K562 (cell line): Measurements from ENCODE around the gene ZNF480. TPM values are rescaled to one million over a fixed set of nuclear protein-coding genes. Genes with fewer than 3 reads are reported as not detected.

Experiments used
- ATAC-seq: fragments of 200-7000 bp; cut with Tn5 transposase; 3 replicates; pipeline ENCODE4 v1.9.1; 2020; ENCODE audit warnings: moderate library complexity
- BruUV-seq: library from RNA; stranded (reverse); fragments of 400-500 nt; replicated peaks from 2 replicates; lab custom pipeline; 2021; lab: Mats Ljungman, UMichigan
- CTCF ChIA-PET: fragments of 300-600 bp; formaldehyde crosslinking; extraction: SDS; loops from one replicate; lab custom pipeline; 2021; ENCODE audit warnings: low intra/inter-chr PET ratio; lab: Yijun Ruan, JAX
- POLR2A ChIA-PET: fragments of 300-600, 350-650 bp; sonication (Branson Sonifier 250); formaldehyde crosslinking; extraction: SDS; loops from one replicate; lab custom pipeline; 2021; ENCODE audit warnings: antibody characterized with exemption, inconsistent platforms; lab: Yijun Ruan, JAX
- DNase-seq, 4 experiments: peaks; one replicate each; pipeline versions ENCODE4 v3.0.0 to v3.0.0-alpha.2; 2011 to 2018; ENCODE audit warnings: low spot score in 3 of 4, mixed read lengths in 3 of 4; ENCODE audit errors: extremely low read depth in 1 of 4
- FAIRE-seq: peaks from 2 replicates; lab custom pipeline; 2011; peaks lifted over from hg19 to GRCh38; lab: Jason Lieb, UNC
- H2AFZ ChIP-seq: 2 replicates; pipeline ENCODE4 v1.6.0; 2011; ENCODE audit warnings: low read depth, low read length, control low read depth, inconsistent platforms
- H3K27ac ChIP-seq: fragments of 200-600 bp; 3 replicates; pipeline ENCODE4 v1.8.0; 2011; ENCODE audit warnings: low read depth, mild to moderate bottlenecking, control low read depth, inconsistent platforms, low read length, moderate library complexity, mixed read lengths; ENCODE audit errors: extremely low read depth
- H3K27me3 ChIP-seq, 2 experiments: fragments of 300-600 bp in 1 of 2; 2 replicates in 1 of 2; 3 replicates in 1 of 2; pipeline versions ENCODE4 v1.6.0 to v1.8.0; 2011; ENCODE audit warnings: inconsistent platforms in 2 of 2, low read length in 2 of 2, mild to moderate bottlenecking in 1 of 2, mixed read lengths in 1 of 2, moderate library complexity in 1 of 2; ENCODE audit not compliant: control insufficient read depth in 2 of 2, insufficient read depth in 2 of 2
- H3K36me3 ChIP-seq: fragments of 300-600 bp; 3 replicates; pipeline ENCODE4 v1.8.0; 2011; ENCODE audit warnings: mild to moderate bottlenecking, low read length, inconsistent platforms; ENCODE audit not compliant: control insufficient read depth, insufficient read depth
- H3K4me1 ChIP-seq, 2 experiments: fragments of 200-600 bp in 1 of 2; replicated peaks in 1 of 2; 2 replicates in 1 of 2; 3 replicates in 1 of 2; pipeline versions ENCODE4 v1.5.1 to v1.8.0; 2011; ENCODE audit warnings: inconsistent platforms in 2 of 2, low read length in 2 of 2, mild to moderate bottlenecking in 1 of 2, mixed read lengths in 1 of 2, moderate library complexity in 1 of 2; ENCODE audit not compliant: control insufficient read depth in 2 of 2, insufficient read depth in 2 of 2
- H3K4me2 ChIP-seq: 2 replicates; pipeline ENCODE4 v1.6.1; 2011; ENCODE audit warnings: low read length, control low read depth, inconsistent platforms, mixed read lengths; ENCODE audit not compliant: insufficient read depth
- H3K4me3 ChIP-seq: fragments of 200-600 bp; sonication (generic), shearing (Covaris generic); 2 replicates; pipeline ENCODE4 v1.5.1; 2016; ENCODE audit warnings: control low read depth, inconsistent platforms
- H3K79me2 ChIP-seq: fragments of 200-600 bp; 3 replicates; pipeline ENCODE4 v1.8.0; 2011; ENCODE audit warnings: low read length, inconsistent platforms; ENCODE audit not compliant: control insufficient read depth, insufficient read depth
- H3K9ac ChIP-seq, 2 experiments: 2 replicates each; pipeline versions ENCODE4 v1.6.0 to v1.6.1; 2011; ENCODE audit warnings: low read depth in 2 of 2, low read length in 2 of 2, control low read depth in 1 of 2, inconsistent platforms in 1 of 2, mild to moderate bottlenecking in 1 of 2, mixed read lengths in 1 of 2; ENCODE audit not compliant: insufficient read depth in 1 of 2
- H3K9me1 ChIP-seq: one replicate; pipeline ENCODE4 v1.6.0; 2011; ENCODE audit warnings: inconsistent platforms, mild to moderate bottlenecking, low read length, moderate library complexity; ENCODE audit not compliant: control insufficient read depth, insufficient read depth
- H3K9me3 ChIP-seq: replicated peaks from 2 replicates; pipeline ENCODE4 v1.5.1; 2011; ENCODE audit warnings: low read depth, low read length, inconsistent platforms; ENCODE audit not compliant: control insufficient read depth, insufficient read depth
- H4K20me1 ChIP-seq: replicated peaks from 2 replicates; pipeline ENCODE4 v1.6.1; 2011; ENCODE audit warnings: low read length, inconsistent platforms, mixed read lengths; ENCODE audit not compliant: control insufficient read depth, insufficient read depth
- ATF7 ChIP-seq: fragments of 450-650 bp; IDR thresholded peaks from 2 replicates; pipeline ENCODE4 v1.7.1; 2014; ENCODE audit warnings: mild to moderate bottlenecking, moderate library complexity
- CXXC5 ChIP-seq: fragments of 250-450 bp; sonication (Bioruptor Pico); IDR thresholded peaks from 2 replicates; pipeline ENCODE4 v1.8.0; 2022; ENCODE audit warnings: inconsistent platforms, mild to moderate bottlenecking, moderate library complexity
- EGR1 ChIP-seq: fragments of 450-650 bp; conservative IDR thresholded peaks from 2 replicates; pipeline ENCODE4 v1.6.1; 2017; ENCODE audit warnings: mild to moderate bottlenecking
- HNRNPK ChIP-seq: fragments of 200-400 bp; formaldehyde crosslinking; IDR thresholded peaks from one replicate; pipeline ENCODE4 v1.6.1; 2018; ENCODE audit warnings: mild to moderate bottlenecking, low read depth, low read length; ENCODE audit not compliant: poor library complexity, severe bottlenecking
- KDM1A ChIP-seq, 2 experiments: fragments of 450-650 bp; IDR thresholded peaks; 2 replicates each; pipeline ENCODE4 v1.6.1; 2016; ENCODE audit warnings: mild to moderate bottlenecking in 2 of 2
- MCM2 ChIP-seq: fragments of 450-650 bp; IDR thresholded peaks from 2 replicates; pipeline ENCODE4 v1.6.1; 2017; ENCODE audit warnings: low read depth, mild to moderate bottlenecking
- MEF2D ChIP-seq: conservative IDR thresholded peaks from 2 replicates; pipeline ENCODE4 v1.6.1; 2016; ENCODE audit warnings: low read depth, missing genetic modification characterization, missing compliant biosample characterization
- OTX1 ChIP-seq: fragments of 450-650 bp; formaldehyde crosslinking; IDR thresholded peaks from 2 replicates; pipeline ENCODE4 v1.4.0; 2022; ENCODE audit warnings: mild to moderate bottlenecking
- RFX5 ChIP-seq: IDR thresholded peaks from 2 replicates; pipeline ENCODE4 v1.6.1; 2011; ENCODE audit warnings: low read depth, mild to moderate bottlenecking, improper control_type of control experiment, low read length
- SMAD1 ChIP-seq: fragments of 150-350 bp; IDR thresholded peaks from 2 replicates; pipeline ENCODE4 v1.6.1; 2014; ENCODE audit warnings: low read length, low read depth; ENCODE audit not compliant: partially characterized antibody
- TAL1 ChIP-seq: fragments of 450-650 bp; IDR thresholded peaks from 2 replicates; pipeline ENCODE4 v1.6.1; 2016; ENCODE audit warnings: mild to moderate bottlenecking
- ZNF398 ChIP-seq: fragments of 250-450 bp; sonication (Bioruptor Pico); IDR thresholded peaks from 2 replicates; pipeline ENCODE4 v1.8.0; 2021; ENCODE audit warnings: moderate library complexity, mild to moderate bottlenecking, inconsistent platforms
- WGBS: fragments of 100-300 bp; shearing (Covaris generic); methylation state at CpG from one replicate; pipeline ENCODE4 v1.1.6; 2016; ENCODE audit warnings: low coverage, mixed read lengths; ENCODE audit not compliant: insufficient coverage; ENCODE audit errors: missing lambda C conversion rate; 5-methylcytosine and 5-hydroxymethylcytosine counted together
- in situ Hi-C: fragments of 300-500 bp; cut with MboI; formaldehyde crosslinking; loops from 4 replicates; pipeline ENCODE4 v1.15.0; 2018; ENCODE audit warnings: inconsistent platforms, mixed read lengths
- intact Hi-C: fragments of 100-400 bp; cut with micrococcal nuclease; formaldehyde crosslinking; loops from 2 replicates; pipeline ENCODE4 v1.14.2; 2022
- polyA plus RNA-seq, 8 experiments: library from polyadenylated mRNA; depleted of rRNA in 4 of 8; stranded (reverse) in 5 of 8; unstranded in 3 of 8; fragments of >200 nt; fragmentation: Nextera tagmentation in 2 of 8; fragmentation: Illumina TruSeq in 1 of 8; extraction: Ambion mirVana in 2 of 8; extraction: Trizol in 1 of 8; gene quantifications; 2 replicates each; pipeline versions ENCODE4 v1.2.1 to v1.2.3, GENCODE V29; 2011 to 2014; ENCODE audit warnings: inconsistent platforms in 1 of 8, missing spikeins in 1 of 8
- total RNA-seq, 7 experiments: library from RNA; depleted of rRNA in 6 of 7; stranded (reverse); fragments of >200 nt in 6 of 7; fragmentation: Illumina TruSeq in 2 of 7; extraction: Trizol in 2 of 7; gene quantifications; 2 replicates each; pipeline versions ENCODE4 v1.2.1 to v1.2.3, GENCODE V29; 2011 to 2021; ENCODE audit warnings: low replicate concordance in 1 of 7
- TF ChIP-seq, protein P1 (sequence below): fragments of 250-450 bp; sonication (Bioruptor Pico); IDR thresholded peaks from 2 replicates; pipeline ENCODE4 v1.5.0; 2021
- TF ChIP-seq, protein P2 (sequence below), 2 experiments: IDR thresholded peaks; 2 replicates each; pipeline ENCODE4 v1.6.1; 2011; ENCODE audit warnings: borderline replicate concordance in 1 of 2, control low read depth in 1 of 2, low read depth in 1 of 2, low read length in 1 of 2, mild to moderate bottlenecking in 1 of 2, mixed read lengths in 1 of 2, moderate library complexity in 1 of 2; ENCODE audit not compliant: insufficient read depth in 1 of 2, insufficient read length in 1 of 2, poor library complexity in 1 of 2, severe bottlenecking in 1 of 2; ENCODE audit errors: extremely low read depth in 1 of 2
- TF ChIP-seq, protein P3 (sequence below): fragments of 450-650 bp; IDR thresholded peaks from 2 replicates; pipeline ENCODE4 v1.6.1; 2016; ENCODE audit warnings: low read depth, mild to moderate bottlenecking, moderate library complexity
- TF ChIP-seq, protein P4 (sequence below): fragments of 450-650 bp; formaldehyde crosslinking; IDR thresholded peaks from 2 replicates; pipeline ENCODE4 v1.4.0; 2020; ENCODE audit warnings: mild to moderate bottlenecking

The ZNF480 gene
- total and polyA plus RNA-seq, 9 of the 15 experiments (the other 6 are each of a cell fraction or from before 2014, with no cell fraction given) = 10.4 to 31.1 (median 22.3) TPM

- H3K9ac ChIP-seq = no peak overlapping the region
- no peak for TF ChIP-seq EGR1
- no peak for TF ChIP-seq OTX1
- TF ChIP-seq, protein P1, sequence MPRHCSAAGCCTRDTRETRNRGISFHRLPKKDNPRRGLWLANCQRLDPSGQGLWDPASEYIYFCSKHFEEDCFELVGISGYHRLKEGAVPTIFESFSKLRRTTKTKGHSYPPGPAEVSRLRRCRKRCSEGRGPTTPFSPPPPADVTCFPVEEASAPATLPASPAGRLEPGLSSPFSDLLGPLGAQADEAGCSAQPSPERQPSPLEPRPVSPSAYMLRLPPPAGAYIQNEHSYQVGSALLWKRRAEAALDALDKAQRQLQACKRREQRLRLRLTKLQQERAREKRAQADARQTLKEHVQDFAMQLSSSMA (CRISPR knock-in tag) = no peak
- TF ChIP-seq, protein P2, sequence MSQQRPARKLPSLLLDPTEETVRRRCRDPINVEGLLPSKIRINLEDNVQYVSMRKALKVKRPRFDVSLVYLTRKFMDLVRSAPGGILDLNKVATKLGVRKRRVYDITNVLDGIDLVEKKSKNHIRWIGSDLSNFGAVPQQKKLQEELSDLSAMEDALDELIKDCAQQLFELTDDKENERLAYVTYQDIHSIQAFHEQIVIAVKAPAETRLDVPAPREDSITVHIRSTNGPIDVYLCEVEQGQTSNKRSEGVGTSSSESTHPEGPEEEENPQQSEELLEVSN (IDR thresholded peaks at IDR 0.05; ENCODE audit: borderline replicate concordance in 1 of 2, extremely low read depth in 1 of 2, insufficient read depth in 1 of 2, insufficient read length in 1 of 2, low read depth in 1 of 2, low read length in 1 of 2, poor library complexity in 1 of 2, severe bottlenecking in 1 of 2) = no peak
- TF ChIP-seq, protein P3, sequence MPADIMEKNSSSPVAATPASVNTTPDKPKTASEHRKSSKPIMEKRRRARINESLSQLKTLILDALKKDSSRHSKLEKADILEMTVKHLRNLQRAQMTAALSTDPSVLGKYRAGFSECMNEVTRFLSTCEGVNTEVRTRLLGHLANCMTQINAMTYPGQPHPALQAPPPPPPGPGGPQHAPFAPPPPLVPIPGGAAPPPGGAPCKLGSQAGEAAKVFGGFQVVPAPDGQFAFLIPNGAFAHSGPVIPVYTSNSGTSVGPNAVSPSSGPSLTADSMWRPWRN = no peak
- no peak for TF ChIP-seq ZNF398
- TF ChIP-seq MCM2 = no peak
- TF ChIP-seq HNRNPK = no peak
- TF ChIP-seq SMAD1 = no peak
- no peak for TF ChIP-seq MEF2D (tag)
- no peak for TF ChIP-seq RFX5
- TF ChIP-seq ATF7 = no peak
- TF ChIP-seq, protein P4, sequence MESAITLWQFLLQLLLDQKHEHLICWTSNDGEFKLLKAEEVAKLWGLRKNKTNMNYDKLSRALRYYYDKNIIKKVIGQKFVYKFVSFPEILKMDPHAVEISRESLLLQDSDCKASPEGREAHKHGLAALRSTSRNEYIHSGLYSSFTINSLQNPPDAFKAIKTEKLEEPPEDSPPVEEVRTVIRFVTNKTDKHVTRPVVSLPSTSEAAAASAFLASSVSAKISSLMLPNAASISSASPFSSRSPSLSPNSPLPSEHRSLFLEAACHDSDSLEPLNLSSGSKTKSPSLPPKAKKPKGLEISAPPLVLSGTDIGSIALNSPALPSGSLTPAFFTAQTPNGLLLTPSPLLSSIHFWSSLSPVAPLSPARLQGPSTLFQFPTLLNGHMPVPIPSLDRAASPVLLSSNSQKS (CRISPR knock-in tag) = no peak
- TF ChIP-seq TAL1 = no peak
- no peak for TF ChIP-seq KDM1A (IDR thresholded peaks at IDR 0.05)
- no peak for TF ChIP-seq CXXC5 (CRISPR knock-in tag)
Observed at GRCh38 chr19:52370341-52370710, 73.4 kb downstream of the ZNF480 start.

More at GRCh38 chr19:52370341-52370710, 73.4 kb downstream of the ZNF480 start:
- ChIA-PET POLR2A (no interaction called here), CTCF (no interaction called here)
- Histone ChIP-seq H3K9me3 (no peaks in the 10 kb centered on the region; the same call in 1 of the 2 replicates), H3K9me1 (no peaks in the 10 kb centered on the region), H3K79me2 (no peaks in the 10 kb centered on the region), H3K4me2 (no peak overlapping the region), H2AFZ (no peak overlapping the region), H3K27me3 (no peaks in the 10 kb centered on the region), H3K4me1 (no peaks in the 10 kb centered on the region), H3K27ac (no peak overlapping the region), H3K4me3 (peak overlapping the region; percentile 23), H4K20me1 (no peaks in the 10 kb centered on the region), H3K36me3 (no peaks in the 10 kb centered on the region)
- FAIRE-seq = no peak
- no TSS peak for BruUV-seq
- intact Hi-C loops (no loop called here), in situ Hi-C loops (no loop called here)
- no peak for ATAC-seq
- WGBS = 19% methylated on average over 7 of the region's 7 CpGs
- DNase-seq = no peak
